Keratinocyte (primary cell): Measurements from ENCODE around the gene GBP3.

Experiments used
- EZH2 ChIP-seq: IDR thresholded peaks from one replicate; pipeline ENCODE4 v1.6.1; 2012; ENCODE audit warnings: inconsistent platforms, mild to moderate bottlenecking, low read length, moderate library complexity
- TF ChIP-seq, protein P1 (sequence below), 3 experiments: IDR thresholded peaks in 1 of 3; conservative IDR thresholded peaks in 1 of 3; optimal IDR thresholded peaks in 1 of 3; 2 replicates in 2 of 3; 3 replicates in 1 of 3; pipeline versions ENCODE3 to v1.5.1; 2011; ENCODE audit warnings: low read length in 3 of 3, mild to moderate bottlenecking in 3 of 3, moderate library complexity in 2 of 3, control low read depth in 1 of 3, inconsistent platforms in 1 of 3; ENCODE audit not compliant: insufficient read depth in 2 of 3; ENCODE audit errors: extremely low read depth in 1 of 3

DNA sequence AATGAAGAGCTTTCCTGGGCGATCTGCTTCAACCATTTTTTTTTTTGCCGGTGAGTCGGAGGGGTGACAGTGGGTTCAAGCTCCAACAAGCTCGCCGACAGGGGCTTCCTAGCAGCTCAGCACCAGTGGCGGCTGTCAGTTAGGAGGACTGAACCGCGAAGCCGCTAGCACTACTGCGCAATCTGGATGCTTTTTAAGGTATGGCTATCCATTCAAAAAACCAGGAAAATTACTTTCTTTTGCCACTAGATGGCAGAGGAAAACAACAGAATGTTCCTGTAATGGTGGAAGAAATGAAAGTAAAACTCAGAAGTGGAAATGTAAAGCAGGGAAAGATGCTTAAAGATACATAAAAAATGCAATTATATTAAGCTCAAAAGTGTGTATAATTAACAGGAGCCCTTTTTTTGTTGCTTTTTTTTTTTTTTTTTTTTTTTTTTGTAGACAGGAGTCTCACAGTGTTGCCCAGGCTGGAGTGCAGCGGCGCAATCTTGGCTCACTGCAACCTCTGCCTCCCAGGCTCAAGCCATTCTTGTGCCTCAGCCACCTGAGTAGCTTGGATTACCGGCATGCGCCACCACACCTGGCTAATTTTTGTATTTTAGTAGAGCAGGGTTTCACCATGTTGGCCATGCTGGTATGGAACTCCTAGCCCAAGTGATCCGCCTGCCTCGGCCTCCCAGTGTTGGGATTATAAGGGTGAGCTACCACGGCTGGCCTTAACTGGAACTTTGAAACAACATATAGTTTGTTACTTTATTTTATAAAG is 38.7 kb downstream of the GBP3 start:
- TF ChIP-seq, protein P1, sequence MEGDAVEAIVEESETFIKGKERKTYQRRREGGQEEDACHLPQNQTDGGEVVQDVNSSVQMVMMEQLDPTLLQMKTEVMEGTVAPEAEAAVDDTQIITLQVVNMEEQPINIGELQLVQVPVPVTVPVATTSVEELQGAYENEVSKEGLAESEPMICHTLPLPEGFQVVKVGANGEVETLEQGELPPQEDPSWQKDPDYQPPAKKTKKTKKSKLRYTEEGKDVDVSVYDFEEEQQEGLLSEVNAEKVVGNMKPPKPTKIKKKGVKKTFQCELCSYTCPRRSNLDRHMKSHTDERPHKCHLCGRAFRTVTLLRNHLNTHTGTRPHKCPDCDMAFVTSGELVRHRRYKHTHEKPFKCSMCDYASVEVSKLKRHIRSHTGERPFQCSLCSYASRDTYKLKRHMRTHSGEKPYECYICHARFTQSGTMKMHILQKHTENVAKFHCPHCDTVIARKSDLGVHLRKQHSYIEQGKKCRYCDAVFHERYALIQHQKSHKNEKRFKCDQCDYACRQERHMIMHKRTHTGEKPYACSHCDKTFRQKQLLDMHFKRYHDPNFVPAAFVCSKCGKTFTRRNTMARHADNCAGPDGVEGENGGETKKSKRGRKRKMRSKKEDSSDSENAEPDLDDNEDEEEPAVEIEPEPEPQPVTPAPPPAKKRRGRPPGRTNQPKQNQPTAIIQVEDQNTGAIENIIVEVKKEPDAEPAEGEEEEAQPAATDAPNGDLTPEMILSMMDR (optimal IDR thresholded peaks at IDR 0.05 in 1 of 3, IDR thresholded peaks at IDR 0.05 in 1 of 3, conservative IDR thresholded peaks at IDR 0.05 in 1 of 3; ENCODE audit: extremely low read depth in 1 of 3, insufficient read depth in 2 of 3, low read length in 3 of 3): peak in 2 of 3 experiments; percentile 46 to 67
- TF ChIP-seq EZH2: no peak
